ENCODE results near the gene LHX2.

- TF ChIP-seq CTCF (conservative IDR thresholded peaks at IDR 0.05; ENCODE audit: low read depth, low read length), result no peak
- no peak for TF ChIP-seq CEBPB (IDR thresholded peaks at IDR 0.05; ENCODE audit: low read depth, low read length)
- TF ChIP-seq RAD21 (IDR thresholded peaks at IDR 0.05; ENCODE audit: low read length), result no peak
- TF ChIP-seq, protein P1, sequence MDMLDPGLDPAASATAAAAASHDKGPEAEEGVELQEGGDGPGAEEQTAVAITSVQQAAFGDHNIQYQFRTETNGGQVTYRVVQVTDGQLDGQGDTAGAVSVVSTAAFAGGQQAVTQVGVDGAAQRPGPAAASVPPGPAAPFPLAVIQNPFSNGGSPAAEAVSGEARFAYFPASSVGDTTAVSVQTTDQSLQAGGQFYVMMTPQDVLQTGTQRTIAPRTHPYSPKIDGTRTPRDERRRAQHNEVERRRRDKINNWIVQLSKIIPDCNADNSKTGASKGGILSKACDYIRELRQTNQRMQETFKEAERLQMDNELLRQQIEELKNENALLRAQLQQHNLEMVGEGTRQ (IDR thresholded peaks at IDR 0.05; ENCODE audit: low read depth, low read length), result no peak
- no peak for TF ChIP-seq POLR2A (IDR thresholded peaks at IDR 0.05; ENCODE audit: low read depth, low read length)
- no peak for TF ChIP-seq MXI1 (IDR thresholded peaks at IDR 0.05; ENCODE audit: borderline replicate concordance, low read depth, low read length)
- TF ChIP-seq NFE2L2 (IDR thresholded peaks at IDR 0.05; ENCODE audit: low read depth, low read length), result no peak
- no peak for TF ChIP-seq FOS (IDR thresholded peaks at IDR 0.05; ENCODE audit: low read depth, low read length)
These were observed 37.1 kb upstream of the LHX2 start for GRCh38 chr9:123974471-123974870.
